OCI-LY7 (cell line): ENCODE data around the gene MARCHF7. TPM values are rescaled to one million over a fixed set of nuclear protein-coding genes. Genes with fewer than 3 reads are reported as not detected.

Experiments used
- BruUV-seq: library from RNA; stranded (reverse); fragments of 400-500 nt; replicated peaks from 2 replicates; lab custom pipeline; 2021; lab: Mats Ljungman, UMichigan
- CTCF ChIA-PET: fragments of 300-600 bp; sonication (Branson Sonifier 250); formaldehyde crosslinking; loops from one replicate; lab custom pipeline; 2022; ENCODE audit warnings: antibody characterized with exemption; ENCODE audit not compliant: unreplicated experiment; lab: Charles Lee
- POLR2A ChIA-PET: fragments of 300-600 bp; sonication (Branson Sonifier 250); formaldehyde crosslinking; loops from one replicate; lab custom pipeline; 2022; ENCODE audit warnings: antibody characterized with exemption; lab: Charles Lee
- DNase-seq: peaks from one replicate; pipeline ENCODE4 v3.0.0-alpha.2; 2015; ENCODE audit warnings: low spot score
- H2AFZ ChIP-seq: fragments of 200-600 bp; sonication (generic), shearing (Covaris generic); 2 replicates; pipeline ENCODE4 v1.6.1; 2014; ENCODE audit warnings: mild to moderate bottlenecking, antibody characterized with exemption, low read length, moderate library complexity
- H3K27ac ChIP-seq: fragments of 200-600 bp; sonication (generic); 2 replicates; pipeline ENCODE4 v1.5.1; 2014; ENCODE audit warnings: mixed run types, low read depth, mild to moderate bottlenecking, moderate library complexity, low read length, inconsistent platforms; ENCODE audit not compliant: poor library complexity, severe bottlenecking
- H3K36me3 ChIP-seq: fragments of 200-600 bp; sonication (generic); 2 replicates; pipeline ENCODE4 v1.6.1; 2014; ENCODE audit warnings: mild to moderate bottlenecking, antibody characterized with exemption, low read length, moderate library complexity, mixed read lengths; ENCODE audit not compliant: insufficient read depth
- H3K4me1 ChIP-seq: fragments of 200-600 bp; sonication (generic); 2 replicates; pipeline ENCODE4 v1.5.1; 2014; ENCODE audit warnings: mild to moderate bottlenecking, low read length; ENCODE audit not compliant: insufficient read depth, poor library complexity, severe bottlenecking
- H3K4me2 ChIP-seq: fragments of 200-600 bp; sonication (generic); 2 replicates; pipeline ENCODE4 v1.6.1; 2014; ENCODE audit warnings: mild to moderate bottlenecking, low read length
- H3K4me3 ChIP-seq: fragments of 200-600 bp; sonication (generic); 2 replicates; pipeline ENCODE4 v1.5.1; 2014; ENCODE audit warnings: mild to moderate bottlenecking, low read depth, low read length; ENCODE audit not compliant: poor library complexity, severe bottlenecking
- H3K79me2 ChIP-seq: fragments of 200-600 bp; sonication (generic); 2 replicates; pipeline ENCODE4 v1.6.1; 2016; ENCODE audit warnings: low read depth, mild to moderate bottlenecking, low read length, moderate library complexity, mixed read lengths; ENCODE audit not compliant: insufficient read depth
- H3K9me2 ChIP-seq: fragments of 200-600 bp; sonication (generic); 2 replicates; pipeline ENCODE4 v1.6.1; 2016; ENCODE audit warnings: mild to moderate bottlenecking, low read length, mixed read lengths; ENCODE audit not compliant: insufficient read depth
- H3K9me3 ChIP-seq: fragments of 200-600 bp; sonication (generic); 2 replicates; pipeline ENCODE4 v1.6.1; 2014; ENCODE audit warnings: mild to moderate bottlenecking, mixed run types, low read length, mixed read lengths
- H4K20me1 ChIP-seq: fragments of 200-600 bp; sonication (generic); 2 replicates; pipeline ENCODE4 v1.6.1; 2014; ENCODE audit warnings: mild to moderate bottlenecking, antibody characterized with exemption, low read length, moderate library complexity, mixed read lengths; ENCODE audit not compliant: insufficient read depth
- EZH2phosphoT487 ChIP-seq: fragments of 200-600 bp; sonication (generic); IDR thresholded peaks from 2 replicates; pipeline ENCODE4 v1.6.1; 2018; ENCODE audit warnings: low read depth, borderline replicate concordance, mild to moderate bottlenecking, mixed run types, antibody characterized with exemption, low read length, moderate library complexity, mixed read lengths
- intact Hi-C: fragments of 100-400 bp; cut with micrococcal nuclease; formaldehyde crosslinking; loops from one replicate; pipeline ENCODE4 v1.10.0; 2022; ENCODE audit not compliant: unreplicated experiment
- total RNA-seq, 2 experiments: library from RNA; depleted of rRNA in 1 of 2; stranded (reverse); fragments of >200 nt in 1 of 2; shearing (Covaris generic) in 1 of 2; gene quantifications; 2 replicates each; pipeline ENCODE4 v1.2.3, GENCODE V29; 2014 to 2022
- TF ChIP-seq, protein P1 (sequence below): fragments of 200-600 bp; sonication (generic); conservative IDR thresholded peaks from 2 replicates; pipeline ENCODE4 v1.5.1; 2014; ENCODE audit warnings: mild to moderate bottlenecking, antibody characterized with exemption, low read length, moderate library complexity, mixed read lengths

The MARCHF7 gene
- total RNA-seq, 2 experiments from 2014 or later = 48.8 to 69.6 TPM

DNA sequence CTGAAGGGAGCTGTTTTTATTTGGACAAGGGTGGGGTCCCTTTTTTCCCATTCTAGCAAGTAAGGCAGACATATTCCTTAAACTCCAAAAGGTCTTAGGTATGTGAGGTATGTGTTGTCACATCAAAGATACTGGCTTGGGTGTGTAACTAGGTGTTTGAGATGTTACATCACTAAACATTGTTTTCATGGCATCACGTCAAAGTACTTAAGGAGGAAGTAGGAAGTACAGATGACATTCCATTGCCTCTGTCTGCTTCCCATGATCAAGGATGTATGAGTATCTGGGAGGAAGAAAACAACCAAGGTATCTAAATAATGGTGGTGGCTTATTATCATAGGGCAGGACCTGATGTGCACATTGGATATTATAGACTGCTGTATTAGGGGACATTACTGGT is 46.4 kb downstream of the MARCHF7 start:
- H3K36me3 ChIP-seq = peaks cover 99% of the 10 kb centered on the region
- TF ChIP-seq EZH2phosphoT487 = no peak
- TF ChIP-seq, protein P1, sequence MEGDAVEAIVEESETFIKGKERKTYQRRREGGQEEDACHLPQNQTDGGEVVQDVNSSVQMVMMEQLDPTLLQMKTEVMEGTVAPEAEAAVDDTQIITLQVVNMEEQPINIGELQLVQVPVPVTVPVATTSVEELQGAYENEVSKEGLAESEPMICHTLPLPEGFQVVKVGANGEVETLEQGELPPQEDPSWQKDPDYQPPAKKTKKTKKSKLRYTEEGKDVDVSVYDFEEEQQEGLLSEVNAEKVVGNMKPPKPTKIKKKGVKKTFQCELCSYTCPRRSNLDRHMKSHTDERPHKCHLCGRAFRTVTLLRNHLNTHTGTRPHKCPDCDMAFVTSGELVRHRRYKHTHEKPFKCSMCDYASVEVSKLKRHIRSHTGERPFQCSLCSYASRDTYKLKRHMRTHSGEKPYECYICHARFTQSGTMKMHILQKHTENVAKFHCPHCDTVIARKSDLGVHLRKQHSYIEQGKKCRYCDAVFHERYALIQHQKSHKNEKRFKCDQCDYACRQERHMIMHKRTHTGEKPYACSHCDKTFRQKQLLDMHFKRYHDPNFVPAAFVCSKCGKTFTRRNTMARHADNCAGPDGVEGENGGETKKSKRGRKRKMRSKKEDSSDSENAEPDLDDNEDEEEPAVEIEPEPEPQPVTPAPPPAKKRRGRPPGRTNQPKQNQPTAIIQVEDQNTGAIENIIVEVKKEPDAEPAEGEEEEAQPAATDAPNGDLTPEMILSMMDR = no peak
- H3K9me2 ChIP-seq = no peaks in the 10 kb centered on the region
- H3K9me3 ChIP-seq = no peaks in the 10 kb centered on the region
- peaks cover 36% of the 10 kb centered on the region; the same call in 1 of the 2 replicates for H3K79me2 ChIP-seq
- no peak for DNase-seq
- peaks cover 12% of the 10 kb centered on the region for H4K20me1 ChIP-seq
- H3K4me2 ChIP-seq = no peak overlapping the region
- ChIA-PET CTCF (no interaction called here), POLR2A (interaction anchor here (0.6 to 1.4 kb wide), 10 partner anchors 8 to 154 kb away, joined by 3 to 10 read pairs (median 5); no protein-coding TSS in a partner anchor)
- H3K4me1 ChIP-seq = no peaks in the 10 kb centered on the region
- no peak overlapping the region for H3K4me3 ChIP-seq
- no peak overlapping the region for H2AFZ ChIP-seq
- BruUV-seq = no TSS peak
- no peak overlapping the region for H3K27ac ChIP-seq
- intact Hi-C loops = no loop called here

DNA sequence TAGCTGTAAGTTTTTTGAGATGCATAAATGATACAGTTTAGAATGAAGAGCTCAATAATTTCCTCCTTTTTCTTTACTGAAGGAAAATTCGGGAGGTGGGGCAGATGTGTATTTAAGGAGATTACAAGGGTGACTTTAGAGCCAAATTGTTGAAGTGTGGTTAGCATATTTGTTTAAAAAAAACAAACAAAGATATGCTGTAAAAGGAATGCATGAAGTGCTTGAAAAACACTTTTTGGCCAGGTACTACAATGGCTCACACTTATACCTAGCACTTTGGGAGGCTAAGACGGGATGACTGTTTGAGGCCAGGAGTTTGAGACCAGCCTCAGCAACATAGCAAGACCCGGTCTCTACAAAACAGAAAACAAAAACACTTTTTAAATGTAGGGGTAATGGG is 47.3 kb downstream of the MARCHF7 start:
- H3K9me2 ChIP-seq = no peaks in the 10 kb centered on the region
- intact Hi-C loops = no loop called here
- no peaks in the 10 kb centered on the region for H3K4me1 ChIP-seq
- BruUV-seq = TSS peak; percentile 15
- H2AFZ ChIP-seq = no peak overlapping the region
- no peak overlapping the region for H3K4me3 ChIP-seq
- H3K36me3 ChIP-seq = peaks cover 99% of the 10 kb centered on the region
- peaks cover 12% of the 10 kb centered on the region for H4K20me1 ChIP-seq
- H3K9me3 ChIP-seq = no peaks in the 10 kb centered on the region
- no peak overlapping the region for H3K27ac ChIP-seq
- TF ChIP-seq, protein P1 = no peak
- no peak for TF ChIP-seq EZH2phosphoT487
- ChIA-PET CTCF (no interaction called here), POLR2A (interaction anchor here (0.6 to 1.4 kb wide), 11 partner anchors 11 to 155 kb away, joined by 3 to 10 read pairs (median 3); no protein-coding TSS in a partner anchor)
- no peak for DNase-seq
- peaks cover 35% of the 10 kb centered on the region; the same call in 1 of the 2 replicates for H3K79me2 ChIP-seq
- no peak overlapping the region for H3K4me2 ChIP-seq

DNA sequence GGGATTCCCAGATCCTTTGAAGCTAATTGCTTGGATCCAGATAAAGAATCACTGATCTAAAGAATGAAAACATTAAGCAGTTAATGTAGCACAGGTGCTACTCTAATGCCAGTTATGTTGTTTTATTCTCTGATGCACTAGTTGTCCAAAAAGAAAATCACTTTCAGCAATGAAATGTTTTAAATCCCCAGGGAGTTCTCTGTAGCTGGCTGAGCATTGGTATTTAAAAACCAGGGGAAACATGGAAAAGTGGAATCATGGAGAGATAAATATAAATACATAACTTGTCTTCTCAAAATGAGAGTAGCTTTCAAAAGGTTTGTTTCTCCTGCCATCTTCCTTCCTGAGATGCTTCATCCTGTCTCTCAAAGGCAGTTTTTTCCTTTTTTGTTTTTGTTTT is 48.0 kb downstream of the MARCHF7 start:
- peaks cover 99% of the 10 kb centered on the region for H3K36me3 ChIP-seq
- no peak overlapping the region for H3K27ac ChIP-seq
- H3K4me3 ChIP-seq = no peak overlapping the region
- H3K9me3 ChIP-seq = no peaks in the 10 kb centered on the region
- H3K9me2 ChIP-seq = no peaks in the 10 kb centered on the region
- CTCF ChIA-PET = no interaction called here
- intact Hi-C loops = no loop called here
- POLR2A ChIA-PET = interaction anchor here (0.5 kb wide), 1 partner anchor 681 kb away, joined by 3 read pairs; no protein-coding TSS in a partner anchor
- no peak for DNase-seq
- TF ChIP-seq, protein P1 = no peak
- no peak for TF ChIP-seq EZH2phosphoT487
- no peak overlapping the region for H3K4me2 ChIP-seq
- no TSS peak for BruUV-seq
- no peak overlapping the region for H2AFZ ChIP-seq
- H3K79me2 ChIP-seq = peaks cover 28% of the 10 kb centered on the region; the same call in 1 of the 2 replicates
- peaks cover 12% of the 10 kb centered on the region for H4K20me1 ChIP-seq
- no peaks in the 10 kb centered on the region for H3K4me1 ChIP-seq
